Adrenal gland (tissue), 5 donors: ENCODE data around the gene SSH3.
"Not testable (repeated sequence)": the region's sequence is repeated elsewhere in the genome, so short reads cannot be mapped to it uniquely, and the experiment has no call there.

Source experiments
- POLR2A ChIP-seq, 2 donors: fragments of 450-650 bp; IDR thresholded peaks; one replicate each; pipeline ENCODE4 v1.6.1; 2017; ENCODE audit warnings: antibody characterized with exemption in 2 of 2, mild to moderate bottlenecking in 2 of 2, moderate library complexity in 1 of 2
- TF ChIP-seq, protein P1 (sequence below), 6 experiments: fragments of 450-650 bp in 4 of 6; fragments of 200-600 bp in 2 of 6; sonication (generic) in 1 of 6; IDR thresholded peaks; 1 replicate in 5 of 6; 2 replicates in 1 of 6; pipeline versions ENCODE4 v1.5.1 to v1.8.0; 2016 to 2021; ENCODE audit warnings: antibody characterized with exemption in 6 of 6, mild to moderate bottlenecking in 2 of 6, moderate library complexity in 1 of 6
- donor health status: DM: no; HTN: no; CAD: no.

GRCh38 chr11:67260885-67261639 is 42.3 kb upstream of the SSH3 start:
- not testable (repeated sequence) for TF ChIP-seq POLR2A (IDR thresholded peaks at IDR 0.05)
- TF ChIP-seq, protein P1, sequence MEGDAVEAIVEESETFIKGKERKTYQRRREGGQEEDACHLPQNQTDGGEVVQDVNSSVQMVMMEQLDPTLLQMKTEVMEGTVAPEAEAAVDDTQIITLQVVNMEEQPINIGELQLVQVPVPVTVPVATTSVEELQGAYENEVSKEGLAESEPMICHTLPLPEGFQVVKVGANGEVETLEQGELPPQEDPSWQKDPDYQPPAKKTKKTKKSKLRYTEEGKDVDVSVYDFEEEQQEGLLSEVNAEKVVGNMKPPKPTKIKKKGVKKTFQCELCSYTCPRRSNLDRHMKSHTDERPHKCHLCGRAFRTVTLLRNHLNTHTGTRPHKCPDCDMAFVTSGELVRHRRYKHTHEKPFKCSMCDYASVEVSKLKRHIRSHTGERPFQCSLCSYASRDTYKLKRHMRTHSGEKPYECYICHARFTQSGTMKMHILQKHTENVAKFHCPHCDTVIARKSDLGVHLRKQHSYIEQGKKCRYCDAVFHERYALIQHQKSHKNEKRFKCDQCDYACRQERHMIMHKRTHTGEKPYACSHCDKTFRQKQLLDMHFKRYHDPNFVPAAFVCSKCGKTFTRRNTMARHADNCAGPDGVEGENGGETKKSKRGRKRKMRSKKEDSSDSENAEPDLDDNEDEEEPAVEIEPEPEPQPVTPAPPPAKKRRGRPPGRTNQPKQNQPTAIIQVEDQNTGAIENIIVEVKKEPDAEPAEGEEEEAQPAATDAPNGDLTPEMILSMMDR (IDR thresholded peaks at IDR 0.05) = not testable (repeated sequence)
